OCI-LY3 (cell line): ENCODE data around the gene CDT1.

Experiments
- H2AFZ ChIP-seq: fragments of 200-600, 300-600 bp; shearing (Covaris generic); 2 replicates; pipeline ENCODE4 v1.6.0; 2014; ENCODE audit warnings: antibody characterized with exemption, low read depth, low read length
- H3K27ac ChIP-seq: fragments of 200-600, 300-600 bp; sonication (generic); 2 replicates; pipeline ENCODE4 v1.5.1; 2014; ENCODE audit warnings: mild to moderate bottlenecking, low read length, moderate library complexity, mixed read lengths
- H3K27me3 ChIP-seq: fragments of 200-600, 300-600 bp; sonication (generic); 2 replicates; pipeline ENCODE4 v1.6.1; 2014; ENCODE audit warnings: low read depth, low read length, mixed read lengths
- H3K36me3 ChIP-seq: fragments of 200-600, 300-600 bp; sonication (generic); replicated peaks from 2 replicates; pipeline ENCODE3; 2014; ENCODE audit warnings: low read depth, low read length, mixed read lengths
- H3K4me1 ChIP-seq: fragments of 300-600, 200-600 bp; sonication (generic); 2 replicates; pipeline ENCODE4 v1.6.1; 2014; ENCODE audit warnings: low read length, mixed read lengths
- H3K4me2 ChIP-seq: fragments of 200-600, 300-600 bp; sonication (generic); 2 replicates; pipeline ENCODE4 v1.6.1; 2014; ENCODE audit warnings: low read length, mixed read lengths
- H3K4me3 ChIP-seq: fragments of 300-600, 200-600 bp; sonication (generic); 2 replicates; pipeline ENCODE4 v1.5.1; 2014; ENCODE audit warnings: antibody characterized with exemption, mild to moderate bottlenecking, low read length, moderate library complexity
- H3K79me2 ChIP-seq: fragments of 300-600, 200-600 bp; shearing (Covaris generic); 2 replicates; pipeline ENCODE4 v1.6.1; 2014; ENCODE audit warnings: mild to moderate bottlenecking, low read length, mixed read lengths
- H3K9ac ChIP-seq: fragments of 300-600, 200-600 bp; shearing (Covaris generic); 2 replicates; pipeline ENCODE4 v1.6.0; 2014; ENCODE audit warnings: mild to moderate bottlenecking, low read length, moderate library complexity
- H3K9me3 ChIP-seq: fragments of 200-600, 300-600 bp; shearing (Covaris generic); 2 replicates; pipeline ENCODE4 v1.6.1; 2014; ENCODE audit warnings: low read length, mixed read lengths; ENCODE audit not compliant: insufficient read depth
- H4K20me1 ChIP-seq: fragments of 200-600, 300-600 bp; sonication (generic); 2 replicates; pipeline ENCODE4 v1.6.1; 2016; ENCODE audit warnings: low read length, mixed read lengths; ENCODE audit not compliant: insufficient read depth
- CTCF ChIP-seq: fragments of 200-600, 300-600 bp; sonication (generic); IDR thresholded peaks from 2 replicates; pipeline ENCODE4 v1.5.1; 2014; ENCODE audit warnings: antibody characterized with exemption, low read length, low read depth
- EZH2phosphoT487 ChIP-seq: fragments of 200-600 bp; shearing (Covaris generic); IDR thresholded peaks from 2 replicates; pipeline ENCODE4 v1.6.1; 2018; ENCODE audit warnings: antibody characterized with exemption, mixed run types, low read depth

CDT1 gene

DNA sequence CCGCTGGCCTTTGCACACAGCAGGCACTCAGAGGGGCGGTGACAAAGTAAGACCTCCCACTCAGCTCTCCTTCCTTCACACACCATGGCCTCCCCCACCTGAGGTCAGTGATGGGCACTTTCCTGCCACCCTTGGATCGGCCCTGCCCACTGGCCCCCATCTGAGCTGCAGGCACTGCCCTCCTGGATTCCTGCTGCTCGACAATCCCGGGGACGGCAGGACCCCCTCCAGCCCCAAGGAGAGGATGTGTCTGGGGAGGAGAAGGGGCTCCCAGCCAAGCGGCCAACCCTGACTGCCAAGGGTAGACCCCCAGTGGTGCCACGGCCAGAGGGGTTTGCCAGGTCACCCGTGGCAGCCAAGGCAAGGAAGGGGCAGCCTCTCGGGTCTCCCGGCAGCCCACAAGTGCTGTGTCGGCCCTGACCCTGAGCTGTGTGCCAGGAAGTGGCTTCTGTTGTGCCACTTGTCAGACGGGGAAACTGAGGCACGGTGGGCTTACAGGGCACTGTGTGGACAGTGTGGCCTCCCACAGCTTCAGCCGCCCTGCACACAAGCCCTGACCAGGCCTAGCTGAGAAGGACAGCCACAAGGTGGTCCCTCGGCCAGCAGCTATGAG is 41.2 kb upstream of the CDT1 start:
- H3K27ac ChIP-seq, result no peak overlapping the region
- peaks cover 22% of the 10 kb centered on the region for H3K4me1 ChIP-seq
- H3K9ac ChIP-seq, result no peak overlapping the region
- 0 out of 2 replicates have a peak, but pooled peaks cover 3% of the 10 kb centered on the region for H4K20me1 ChIP-seq
- no peaks in the 10 kb centered on the region for H3K9me3 ChIP-seq
- no peaks in the 10 kb centered on the region for H3K27me3 ChIP-seq
- no peak overlapping the region for H3K4me3 ChIP-seq
- no peak overlapping the region for H3K4me2 ChIP-seq
- no peak overlapping the region for H2AFZ ChIP-seq
- H3K36me3 ChIP-seq, result no peaks in the 10 kb centered on the region
- no peak for TF ChIP-seq EZH2phosphoT487
- no peak for TF ChIP-seq CTCF
- 0 out of 2 replicates have a peak, but pooled peaks cover 2% of the 10 kb centered on the region for H3K79me2 ChIP-seq

DNA sequence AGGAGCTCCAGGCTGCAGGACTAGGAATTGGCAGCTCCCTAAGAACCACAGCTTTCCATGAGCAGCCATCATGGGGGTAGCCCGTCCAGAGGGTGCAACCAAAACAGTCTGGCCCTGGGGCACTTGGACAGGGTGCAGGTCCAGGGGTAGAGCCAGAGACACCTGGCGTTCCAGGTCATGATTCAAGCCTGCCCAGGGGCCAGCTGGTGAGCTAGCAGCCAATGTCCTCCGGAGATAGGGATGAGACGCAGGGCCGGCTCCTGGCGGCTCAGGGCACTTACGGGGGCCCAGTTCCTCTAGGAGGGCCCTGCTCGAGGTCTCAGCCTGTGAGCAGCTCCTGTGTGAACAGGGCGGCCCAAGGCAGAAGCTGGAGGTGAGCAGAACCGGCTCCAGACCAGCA is 40.6 kb upstream of the CDT1 start:
- no peaks in the 10 kb centered on the region for H3K27me3 ChIP-seq
- no peak for TF ChIP-seq EZH2phosphoT487
- no peak for TF ChIP-seq CTCF
- peaks cover 25% of the 10 kb centered on the region for H3K4me1 ChIP-seq
- H3K4me2 ChIP-seq, result no peak overlapping the region
- H3K4me3 ChIP-seq, result no peak overlapping the region
- H2AFZ ChIP-seq, result no peak overlapping the region
- no peak overlapping the region for H3K9ac ChIP-seq
- 0 out of 2 replicates have a peak, but pooled peaks cover 2% of the 10 kb centered on the region for H3K79me2 ChIP-seq
- 0 out of 2 replicates have a peak, but pooled peaks cover 3% of the 10 kb centered on the region for H4K20me1 ChIP-seq
- no peaks in the 10 kb centered on the region for H3K36me3 ChIP-seq
- no peaks in the 10 kb centered on the region for H3K9me3 ChIP-seq
- H3K27ac ChIP-seq, result no peak overlapping the region

GRCh38 chr16:88763502-88764053 is 40.0 kb upstream of the CDT1 start:
- TF ChIP-seq EZH2phosphoT487 (no peak), CTCF (no peak)
- no peak overlapping the region for H3K27ac ChIP-seq
- no peak overlapping the region for H3K4me2 ChIP-seq
- H3K79me2 ChIP-seq, result peaks cover 6% of the 10 kb centered on the region; the same call in 1 of the 2 replicates
- H4K20me1 ChIP-seq, result 0 out of 2 replicates have a peak, but pooled peaks cover 3% of the 10 kb centered on the region
- H2AFZ ChIP-seq, result no peak overlapping the region
- H3K4me1 ChIP-seq, result peaks cover 19% of the 10 kb centered on the region
- no peaks in the 10 kb centered on the region for H3K9me3 ChIP-seq
- no peak overlapping the region for H3K9ac ChIP-seq
- H3K4me3 ChIP-seq, result no peak overlapping the region
- no peaks in the 10 kb centered on the region for H3K27me3 ChIP-seq
- no peaks in the 10 kb centered on the region for H3K36me3 ChIP-seq

DNA sequence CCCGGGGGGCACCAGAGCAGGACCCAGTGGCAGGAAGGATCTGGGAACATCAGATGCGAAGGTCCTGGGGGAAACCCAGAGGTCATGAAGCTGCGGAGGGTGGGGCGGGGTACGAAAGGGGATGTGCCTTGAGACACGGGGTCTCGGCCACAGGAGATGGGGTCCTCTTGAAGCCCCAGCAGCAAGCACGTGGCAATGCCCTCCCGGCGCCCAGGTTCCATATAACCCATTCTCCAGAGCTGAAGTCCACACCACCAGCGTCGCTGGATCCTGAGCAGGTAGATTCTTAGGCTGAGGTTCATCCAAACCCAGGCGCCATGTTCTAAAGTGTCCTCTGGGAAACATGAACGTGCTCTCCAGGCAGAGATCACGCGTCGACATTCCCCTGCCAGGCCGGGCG is 39.5 kb upstream of the CDT1 start:
- H3K36me3 ChIP-seq, result no peaks in the 10 kb centered on the region
- H4K20me1 ChIP-seq, result 0 out of 2 replicates have a peak, but pooled peaks cover 3% of the 10 kb centered on the region
- no peaks in the 10 kb centered on the region for H3K9me3 ChIP-seq
- peaks cover 7% of the 10 kb centered on the region; the same call in 1 of the 2 replicates for H3K79me2 ChIP-seq
- H3K4me3 ChIP-seq, result no peak overlapping the region
- no peak for TF ChIP-seq EZH2phosphoT487
- TF ChIP-seq CTCF, result no peak
- H3K4me1 ChIP-seq, result peaks cover 14% of the 10 kb centered on the region
- H2AFZ ChIP-seq, result no peak overlapping the region
- no peak overlapping the region for H3K27ac ChIP-seq
- no peaks in the 10 kb centered on the region for H3K27me3 ChIP-seq
- no peak overlapping the region for H3K9ac ChIP-seq
- H3K4me2 ChIP-seq, result no peak overlapping the region
